ENCODE results near the gene AGRN.
"Not testable (repeated sequence)": the region's sequence is repeated elsewhere in the genome, so short reads cannot be mapped to it uniquely, and the experiment has no call there.

Gene AGRN

GRCh38 chr1:980602-981395 lies 39.1 kb upstream of the AGRN start:
- Histone ChIP-seq H3K4me3 (no peak overlapping the region), H3K27ac (peak overlapping the region in 1 of 21 experiments; percentile 41)

GRCh38 chr1:981491-981954 lies 38.4 kb upstream of the AGRN start:
- Histone ChIP-seq H3K4me3 (no peak overlapping the region), H3K27ac (no peak overlapping the region)

- H3K27ac ChIP-seq = no peak within 1 kb of the TSS
- H3K4me3 ChIP-seq = no peak within 1 kb of the TSS
Observed at GRCh38 chr1:981955-982558, 37.9 kb upstream of the AGRN start, which contains the start of gene PERM1. TSS of gene PERM1 (minus strand) at chr1:982093. CDS start at chr1:981029, 1,064 bp downstream.

- Histone ChIP-seq H3K27ac (no peak overlapping the region), H3K4me3 (no peak overlapping the region)
Observed at GRCh38 chr1:982765-983436, 37.0 kb upstream of the AGRN start.

- Histone ChIP-seq H3K4me3 (no peak overlapping the region), H3K27ac (no peak overlapping the region)
Observed at GRCh38 chr1:983798-984475, 36.0 kb upstream of the AGRN start.

- Histone ChIP-seq H3K4me3 (no peak overlapping the region), H3K27ac (no peak overlapping the region)
Observed at GRCh38 chr1:984476-984814, 35.5 kb upstream of the AGRN start.

- H3K4me3 ChIP-seq = no peak overlapping the region
- no peak overlapping the region for H3K27ac ChIP-seq
Observed at GRCh38 chr1:985126-985525, 34.8 kb upstream of the AGRN start.

GRCh38 chr1:988061-988460 lies 31.9 kb upstream of the AGRN start:
- H3K27ac ChIP-seq, H3K4me3 ChIP-seq: not testable (repeated sequence)

- H3K27ac ChIP-seq, H3K4me3 ChIP-seq: not testable (repeated sequence)
Observed at GRCh38 chr1:991275-991674, 28.6 kb upstream of the AGRN start.

- H3K27ac ChIP-seq = no peak overlapping the region
- H3K4me3 ChIP-seq = no peak overlapping the region
Observed at GRCh38 chr1:991895-992294, 28.0 kb upstream of the AGRN start.

GRCh38 chr1:992362-992761 lies 27.6 kb upstream of the AGRN start:
- no peak overlapping the region for H3K4me3 ChIP-seq

GRCh38 chr1:993379-993995 lies 26.4 kb upstream of the AGRN start:
- Histone ChIP-seq H3K4me3 (no peak overlapping the region), H3K27ac (no peak overlapping the region)

More at GRCh38 chr1:992362-992761, 27.6 kb upstream of the AGRN start:
- no peak overlapping the region for H3K27ac ChIP-seq

- H3K27ac ChIP-seq, H3K4me3 ChIP-seq: not testable (repeated sequence)
Observed at GRCh38 chr1:994546-994945, 25.4 kb upstream of the AGRN start.

- Histone ChIP-seq H3K4me3 (no peak overlapping the region), H3K27ac (no peak overlapping the region)
Observed at GRCh38 chr1:995665-996633, 24.0 kb upstream of the AGRN start.

- Histone ChIP-seq H3K4me3 (no peak overlapping the region), H3K27ac (no peak overlapping the region)
Observed at GRCh38 chr1:996851-997712, 22.8 kb upstream of the AGRN start.

- H3K4me3 ChIP-seq = peak overlapping the region in 1 of 7 experiments; percentile 49
- H3K27ac ChIP-seq = no peak overlapping the region
Observed at GRCh38 chr1:997713-997992, 22.3 kb upstream of the AGRN start.

GRCh38 chr1:997993-998744 lies 21.8 kb upstream of the AGRN start:
- peak overlapping the region; percentile 33 to 51 (median 50) for H3K4me3 ChIP-seq
- H3K27ac ChIP-seq = peak overlapping the region in 4 of 21 experiments; percentile 74 to 91 (median 80)

GRCh38 chr1:998745-998994 lies 21.2 kb upstream of the AGRN start:
- peak overlapping the region; percentile 33 to 51 (median 50) for H3K4me3 ChIP-seq
- H3K27ac ChIP-seq = peak overlapping the region in 10 of 21 experiments; percentile 74 to 98 (median 88)

Data from skin epidermis (tissue), 12 donors.